Epithelial cell of esophagus (primary cell): ENCODE data around the gene CCDC90B.

ENCODE experiments used
- DNase-seq: peaks from one replicate; pipeline ENCODE4 v3.0.0; 2010; ENCODE audit warnings: low read depth
- H3K4me3 ChIP-seq: 2 replicates; pipeline ENCODE4 v1.5.1; 2011; ENCODE audit warnings: mild to moderate bottlenecking, low read length, control low read depth
- CTCF ChIP-seq: IDR thresholded peaks from 2 replicates; pipeline ENCODE4 v1.5.1; 2011; ENCODE audit warnings: low read depth, mild to moderate bottlenecking, low read length, control low read depth, inconsistent platforms; ENCODE audit not compliant: insufficient read depth; ENCODE audit errors: missing control alignments

CCDC90B gene

GRCh38 chr11:83235825-83236224 lies 50.3 kb downstream of the CCDC90B start:
- TF ChIP-seq CTCF: no peak
- H3K4me3 ChIP-seq: no peak overlapping the region
- no peak for DNase-seq

DNA sequence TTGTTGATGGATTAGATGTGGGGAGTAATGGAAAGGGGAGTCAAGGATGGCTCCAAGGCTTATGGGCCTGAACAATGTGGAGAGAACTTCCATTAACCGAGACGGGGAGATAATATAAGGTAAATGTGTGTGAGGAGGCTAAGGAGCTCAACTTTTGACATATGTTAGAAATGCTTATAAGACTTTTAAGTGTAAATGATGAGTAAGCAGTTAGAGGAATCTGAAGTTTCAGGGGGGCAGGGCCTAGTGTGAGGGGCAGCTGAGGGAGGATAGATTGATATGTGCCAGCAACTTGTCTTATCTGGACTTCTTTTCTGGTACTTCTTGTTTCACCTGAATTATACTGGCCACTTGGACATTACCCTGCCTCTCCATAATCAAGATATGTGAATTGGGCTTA lies 62.7 kb downstream of the CCDC90B start:
- H3K4me3 ChIP-seq: no peak overlapping the region
- TF ChIP-seq CTCF: no peak
- DNase-seq: no peak

DNA sequence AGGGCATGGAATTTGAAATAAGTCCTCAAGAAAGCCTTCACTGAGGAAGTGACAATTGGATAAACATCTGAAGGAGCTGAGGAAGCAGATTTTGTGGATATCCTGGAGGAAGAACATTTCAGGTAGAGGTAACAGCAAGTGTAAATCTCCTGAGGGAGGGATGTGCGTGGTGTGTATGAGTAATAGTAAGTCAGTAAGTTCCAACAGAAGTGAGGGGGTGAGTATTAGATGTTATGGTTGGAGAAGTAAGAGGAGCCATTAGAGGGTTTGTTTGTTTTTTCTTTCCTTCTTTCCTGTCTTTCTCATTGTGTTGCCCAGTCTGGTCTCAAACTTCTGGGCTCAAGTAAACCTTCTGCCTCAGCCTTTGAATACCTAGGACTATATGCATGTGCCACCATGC lies 63.7 kb downstream of the CCDC90B start:
- no peak for TF ChIP-seq CTCF
- DNase-seq: peak; percentile 52
- H3K4me3 ChIP-seq: no peak overlapping the region

DNA sequence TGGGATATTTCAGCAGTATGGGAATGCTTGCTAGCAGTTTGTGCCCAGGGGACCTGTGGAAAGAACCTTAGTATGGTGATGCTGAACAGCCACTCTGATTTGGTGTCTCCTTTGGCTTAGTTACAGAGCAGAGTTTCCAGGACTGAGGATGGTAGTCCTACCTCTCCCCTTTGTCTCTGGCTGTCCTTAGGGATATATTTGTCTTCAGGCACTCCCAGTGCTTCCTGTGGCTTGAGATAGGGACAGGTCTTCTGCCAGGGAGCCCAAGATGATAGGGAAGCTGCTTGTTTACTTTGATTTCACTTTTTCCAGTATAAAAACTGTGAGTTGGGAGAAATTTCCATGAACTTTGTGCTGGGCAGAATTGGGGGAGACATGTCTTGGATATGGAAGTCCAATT lies 64.5 kb downstream of the CCDC90B start:
- TF ChIP-seq CTCF: no peak
- DNase-seq: no peak

GRCh38 chr11:83220260-83220659 lies 65.9 kb downstream of the CCDC90B start:
- DNase-seq: peak; percentile 7
- H3K4me3 ChIP-seq: no peak overlapping the region
- TF ChIP-seq CTCF: no peak

More for the DNA sequence above, 64.5 kb downstream of the CCDC90B start:
- no peak overlapping the region for H3K4me3 ChIP-seq

- TF ChIP-seq CTCF: peak; percentile 9
- no peak overlapping the region for H3K4me3 ChIP-seq
- no peak for DNase-seq
Measured at GRCh38 chr11:83219095-83219494, 67.1 kb downstream of the CCDC90B start.
